H1 (cell line): ENCODE results near the gene SHROOM4. TPM values are rescaled to one million over a fixed set of nuclear protein-coding genes. Genes with fewer than 3 reads are reported as not detected.

Experiments
- CTCF ChIA-PET: fragments of 300-600 bp; sonication (Branson Sonifier 250); formaldehyde crosslinking; loops from one replicate; lab custom pipeline; 2021; ENCODE audit not compliant: partially characterized antibody; lab: Charles Lee
- POLR2A ChIA-PET: fragments of 300-600 bp; sonication (Branson Sonifier 250); formaldehyde crosslinking; loops from one replicate; lab custom pipeline; 2021; ENCODE audit warnings: inconsistent platforms; ENCODE audit not compliant: partially characterized antibody; lab: Charles Lee
- DNase-seq, 2 experiments: peaks; one replicate each; pipeline versions ENCODE4 v3.0.0 to v3.0.0-alpha.2; 2010 to 2022; ENCODE audit warnings: low spot score in 2 of 2, low read depth in 1 of 2, mixed read lengths in 1 of 2
- FAIRE-seq: peaks from 2 replicates; lab custom pipeline; 2011; peaks lifted over from hg19 to GRCh38; lab: Jason Lieb, UNC
- H2AFZ ChIP-seq: 2 replicates; pipeline ENCODE4 v1.8.1; 2012; ENCODE audit warnings: low read length, inconsistent platforms
- H2AK5ac ChIP-seq: 2 replicates; pipeline ENCODE4 v1.6.1; 2013; ENCODE audit warnings: low read depth, low read length
- H2BK120ac ChIP-seq: replicated peaks from 2 replicates; pipeline ENCODE3; 2013; ENCODE audit warnings: low read depth, low read length, inconsistent platforms
- H2BK12ac ChIP-seq: 2 replicates; pipeline ENCODE4 v1.6.1; 2013; ENCODE audit warnings: low read depth, low read length
- H2BK15ac ChIP-seq: 2 replicates; pipeline ENCODE4 v1.6.1; 2013; ENCODE audit warnings: low read length
- H2BK20ac ChIP-seq: 2 replicates; pipeline ENCODE4 v1.6.1; 2013; ENCODE audit warnings: low read length
- H2BK5ac ChIP-seq: 2 replicates; pipeline ENCODE4 v1.6.1; 2013; ENCODE audit warnings: low read depth, low read length
- H3K14ac ChIP-seq: 2 replicates; pipeline ENCODE4 v1.6.1; 2013; ENCODE audit warnings: inconsistent platforms; ENCODE audit not compliant: insufficient read length
- H3K18ac ChIP-seq: 2 replicates; pipeline ENCODE4 v1.6.1; 2013; ENCODE audit warnings: low read length; ENCODE audit errors: extremely low read depth
- H3K23ac ChIP-seq: 2 replicates; pipeline ENCODE4 v1.6.1; 2013; ENCODE audit warnings: inconsistent platforms; ENCODE audit not compliant: insufficient read length
- H3K23me2 ChIP-seq: 2 replicates; pipeline ENCODE4 v1.6.1; 2013; ENCODE audit warnings: low read depth, low read length
- H3K27ac ChIP-seq: 2 replicates; pipeline ENCODE4 v1.6.1; 2011; ENCODE audit warnings: low read depth, low read length, inconsistent platforms
- H3K27me3 ChIP-seq, 4 experiments: replicated peaks in 1 of 4; 1 replicate in 1 of 4; 2 replicates in 3 of 4; pipeline versions ENCODE4 v1.6.1 to v1.8.1; 2011 to 2013; ENCODE audit warnings: low read length in 3 of 4, mild to moderate bottlenecking in 3 of 4, inconsistent platforms in 2 of 4, mixed read lengths in 2 of 4, moderate library complexity in 1 of 4; ENCODE audit not compliant: control insufficient read depth in 3 of 4, insufficient read depth in 3 of 4; ENCODE audit errors: extremely low read depth in 1 of 4
- H3K36me3 ChIP-seq, 4 experiments: 2 replicates each; pipeline versions ENCODE4 v1.6.1 to v1.8.1; 2011 to 2013; ENCODE audit warnings: mild to moderate bottlenecking in 4 of 4, low read length in 3 of 4, moderate library complexity in 2 of 4, control low read depth in 1 of 4, inconsistent platforms in 1 of 4; ENCODE audit not compliant: insufficient read depth in 4 of 4, control insufficient read depth in 2 of 4
- H3K4ac ChIP-seq: replicated peaks from 2 replicates; pipeline ENCODE3; 2013; ENCODE audit warnings: low read length, low read depth, mixed read lengths, inconsistent platforms; ENCODE audit not compliant: insufficient read length
- H3K4me1 ChIP-seq, 4 experiments: replicated peaks in 1 of 4; 1 replicate in 1 of 4; 2 replicates in 3 of 4; pipeline versions ENCODE4 v1.6.1 to v1.8.1; 2011 to 2013; ENCODE audit warnings: low read length in 3 of 4, inconsistent platforms in 2 of 4, mixed read lengths in 1 of 4; ENCODE audit not compliant: insufficient read depth in 4 of 4, control insufficient read depth in 3 of 4
- H3K4me2 ChIP-seq, 2 experiments: 2 replicates each; pipeline versions ENCODE4 v1.6.1 to v1.8.1; 2011 to 2013; ENCODE audit warnings: low read depth in 2 of 2, low read length in 2 of 2, control low read depth in 1 of 2, inconsistent platforms in 1 of 2, mild to moderate bottlenecking in 1 of 2; ENCODE audit not compliant: insufficient read depth in 1 of 2
- H3K4me3 ChIP-seq, 4 experiments: fragments of 200-600, 300-600 bp in 1 of 4; sonication (generic), shearing (Covaris generic), sonication (Bioruptor Twin) in 1 of 4; 2 replicates each; pipeline versions ENCODE4 v1.5.1 to v1.8.1; 2011 to 2016; ENCODE audit warnings: low read length in 4 of 4, low read depth in 3 of 4, control low read depth in 2 of 4, inconsistent platforms in 2 of 4, mild to moderate bottlenecking in 2 of 4, mixed read lengths in 1 of 4, moderate library complexity in 1 of 4; ENCODE audit not compliant: insufficient read depth in 2 of 4; ENCODE audit errors: extremely low read depth in 1 of 4
- H3K56ac ChIP-seq: replicated peaks from 2 replicates; pipeline ENCODE3; 2013; ENCODE audit warnings: low read depth, mild to moderate bottlenecking, mixed read lengths, low read length, inconsistent platforms; ENCODE audit not compliant: insufficient read length
- H3K79me1 ChIP-seq: 2 replicates; pipeline ENCODE4 v1.6.1; 2013; ENCODE audit warnings: low read depth, low read length, control low read depth
- H3K79me2 ChIP-seq, 2 experiments: 2 replicates each; pipeline versions ENCODE4 v1.6.1 to v1.8.1; 2012 to 2013; ENCODE audit warnings: low read length in 2 of 2, mild to moderate bottlenecking in 2 of 2, inconsistent platforms in 1 of 2; ENCODE audit not compliant: insufficient read depth in 2 of 2, control insufficient read depth in 1 of 2
- H3K9ac ChIP-seq, 4 experiments: replicated peaks in 1 of 4; 1 replicate in 1 of 4; 2 replicates in 3 of 4; pipeline versions ENCODE4 v1.6.1 to v1.8.1; 2011 to 2013; ENCODE audit warnings: low read depth in 3 of 4, low read length in 3 of 4, control low read depth in 2 of 4, mild to moderate bottlenecking in 2 of 4, moderate library complexity in 2 of 4, inconsistent platforms in 1 of 4; ENCODE audit errors: extremely low read depth in 1 of 4
- H3K9me3 ChIP-seq, 2 experiments: 2 replicates each; pipeline versions ENCODE4 v1.6.1 to v1.8.1; 2012 to 2013; ENCODE audit warnings: mild to moderate bottlenecking in 2 of 2, moderate library complexity in 2 of 2, control low read depth in 1 of 2, inconsistent platforms in 1 of 2, low read depth in 1 of 2, low read length in 1 of 2, mixed read lengths in 1 of 2; ENCODE audit not compliant: insufficient read depth in 2 of 2
- H4K20me1 ChIP-seq, 2 experiments: replicated peaks in 1 of 2; 2 replicates each; pipeline versions ENCODE3 to v1.8.1; 2011 to 2013; ENCODE audit warnings: inconsistent platforms in 2 of 2, low read length in 2 of 2, mild to moderate bottlenecking in 1 of 2; ENCODE audit not compliant: insufficient read depth in 2 of 2, control insufficient read depth in 1 of 2
- H4K5ac ChIP-seq: 2 replicates; pipeline ENCODE4 v1.6.1; 2013; ENCODE audit warnings: low read length, low read depth, mixed read lengths, inconsistent platforms; ENCODE audit not compliant: insufficient read length
- H4K8ac ChIP-seq: 2 replicates; pipeline ENCODE4 v1.8.0; 2013; ENCODE audit warnings: mild to moderate bottlenecking, moderate library complexity, low read length, inconsistent platforms; ENCODE audit not compliant: insufficient read depth; ENCODE audit errors: extremely low read depth
- H4K91ac ChIP-seq: replicated peaks from 2 replicates; pipeline ENCODE3; 2013; ENCODE audit warnings: low read length, mixed read lengths, inconsistent platforms; ENCODE audit not compliant: insufficient read length
- BACH1 ChIP-seq: IDR thresholded peaks from 2 replicates; pipeline ENCODE4 v1.6.1; 2012; ENCODE audit warnings: low read length, improper control_type of control experiment
- CHD2 ChIP-seq: IDR thresholded peaks from 2 replicates; pipeline ENCODE4 v1.6.1; 2012; ENCODE audit warnings: low read length, improper control_type of control experiment
- TAF1 ChIP-seq: IDR thresholded peaks from 2 replicates; pipeline ENCODE4 v1.6.1; 2011; ENCODE audit warnings: mild to moderate bottlenecking, low read depth, low read length
- WGBS, 2 experiments: shearing (Covaris generic) in 1 of 2; methylation state at CpG; one replicate each; pipeline versions ENCODE4 v1.1.6 to v1.1.7; 2013 to 2015; ENCODE audit warnings: low lambda C conversion rate in 2 of 2, mixed read lengths in 2 of 2, inconsistent platforms in 1 of 2, low coverage in 1 of 2, missing lambda C conversion rate in 1 of 2; ENCODE audit not compliant: insufficient replicate concordance in 2 of 2, insufficient coverage in 1 of 2, insufficient read length in 1 of 2; ENCODE audit errors: extremely low coverage in 1 of 2, missing lambda C conversion rate in 1 of 2; 5-methylcytosine and 5-hydroxymethylcytosine counted together
- long read RNA-seq, 2 experiments: library from RNA in 1 of 2; library from capped mRNA in 1 of 2; stranded (forward); transcript quantifications; one replicate each; pipeline ENCODE4 v2.0.0, GENCODE V29; 2021; ENCODE audit warnings: inconsistent platforms in 1 of 2
- polyA minus RNA-seq, 3 experiments: library from RNA; depleted of rRNA, polyadenylated mRNA; stranded (reverse); fragments of >200 nt; gene quantifications; 1 replicate in 2 of 3; 2 replicates in 1 of 3; pipeline ENCODE4 v1.2.3, GENCODE V29; 2011
- polyA plus RNA-seq, 7 experiments: library from polyadenylated mRNA; depleted of rRNA in 3 of 7; stranded (reverse) in 5 of 7; unstranded in 2 of 7; fragments of >200 nt in 5 of 7; fragments of 200-250 nt in 2 of 7; gene quantifications; 1 replicate in 5 of 7; 2 replicates in 1 of 7; 4 replicates in 1 of 7; pipeline versions ENCODE4 v1.2.1 to v1.2.3, GENCODE V29; 2011 to 2013; ENCODE audit warnings: missing spikeins in 2 of 7, mixed read lengths in 2 of 7
- total RNA-seq: library from RNA; stranded (reverse); fragmentation: NEBNext Ultra II Directional; extraction: Animal tissue kit (Norgen Biotek cat#: 25700); gene quantifications from 2 replicates; pipeline ENCODE4 v1.2.1, GENCODE V29; 2021

SHROOM4 gene, protein sequence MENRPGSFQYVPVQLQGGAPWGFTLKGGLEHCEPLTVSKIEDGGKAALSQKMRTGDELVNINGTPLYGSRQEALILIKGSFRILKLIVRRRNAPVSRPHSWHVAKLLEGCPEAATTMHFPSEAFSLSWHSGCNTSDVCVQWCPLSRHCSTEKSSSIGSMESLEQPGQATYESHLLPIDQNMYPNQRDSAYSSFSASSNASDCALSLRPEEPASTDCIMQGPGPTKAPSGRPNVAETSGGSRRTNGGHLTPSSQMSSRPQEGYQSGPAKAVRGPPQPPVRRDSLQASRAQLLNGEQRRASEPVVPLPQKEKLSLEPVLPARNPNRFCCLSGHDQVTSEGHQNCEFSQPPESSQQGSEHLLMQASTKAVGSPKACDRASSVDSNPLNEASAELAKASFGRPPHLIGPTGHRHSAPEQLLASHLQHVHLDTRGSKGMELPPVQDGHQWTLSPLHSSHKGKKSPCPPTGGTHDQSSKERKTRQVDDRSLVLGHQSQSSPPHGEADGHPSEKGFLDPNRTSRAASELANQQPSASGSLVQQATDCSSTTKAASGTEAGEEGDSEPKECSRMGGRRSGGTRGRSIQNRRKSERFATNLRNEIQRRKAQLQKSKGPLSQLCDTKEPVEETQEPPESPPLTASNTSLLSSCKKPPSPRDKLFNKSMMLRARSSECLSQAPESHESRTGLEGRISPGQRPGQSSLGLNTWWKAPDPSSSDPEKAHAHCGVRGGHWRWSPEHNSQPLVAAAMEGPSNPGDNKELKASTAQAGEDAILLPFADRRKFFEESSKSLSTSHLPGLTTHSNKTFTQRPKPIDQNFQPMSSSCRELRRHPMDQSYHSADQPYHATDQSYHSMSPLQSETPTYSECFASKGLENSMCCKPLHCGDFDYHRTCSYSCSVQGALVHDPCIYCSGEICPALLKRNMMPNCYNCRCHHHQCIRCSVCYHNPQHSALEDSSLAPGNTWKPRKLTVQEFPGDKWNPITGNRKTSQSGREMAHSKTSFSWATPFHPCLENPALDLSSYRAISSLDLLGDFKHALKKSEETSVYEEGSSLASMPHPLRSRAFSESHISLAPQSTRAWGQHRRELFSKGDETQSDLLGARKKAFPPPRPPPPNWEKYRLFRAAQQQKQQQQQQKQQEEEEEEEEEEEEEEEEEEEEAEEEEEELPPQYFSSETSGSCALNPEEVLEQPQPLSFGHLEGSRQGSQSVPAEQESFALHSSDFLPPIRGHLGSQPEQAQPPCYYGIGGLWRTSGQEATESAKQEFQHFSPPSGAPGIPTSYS (N-terminal part only)
- total RNA-seq (5.6 and 5.9 TPM in 2 replicates), polyA plus RNA-seq (2011; rRNA removed) (1.6 and 1.7 TPM in 2 replicates), polyA minus RNA-seq (2011; rRNA and poly(A)+ RNA removed) (8.2 and 8.3 TPM in 2 replicates)
- polyA plus RNA-seq (2011; cell fraction: cytosol; rRNA removed) = 2.6 TPM
- 3.9 TPM for polyA plus RNA-seq (2011; cell fraction: nucleus; rRNA removed)
- 1.2 to 3.7 TPM (median 1.8 TPM) in 4 replicates for polyA plus RNA-seq (2012, experiment 1 of 2)
- 0.51 TPM for polyA plus RNA-seq (2012, experiment 2 of 2)
- polyA plus RNA-seq (2013, experiment 1 of 2) = 3.7 TPM
- polyA plus RNA-seq (2013, experiment 2 of 2) = 3.6 TPM
- polyA minus RNA-seq (2011; cell fraction: cytosol; rRNA and poly(A)+ RNA removed) = 4.6 TPM
- 7.9 TPM for polyA minus RNA-seq (2011; cell fraction: nucleus; rRNA and poly(A)+ RNA removed)
- long read RNA-seq, experiment 1, partial matches to known transcripts = 0 of 4 reads
- long read RNA-seq, experiment 1, other reads (novel, unspliced or antisense) = 4 of 4 reads
- long read RNA-seq, experiment 2, partial matches to known transcripts = 0 of 1 reads
- long read RNA-seq, experiment 2, other reads (novel, unspliced or antisense) = 1 of 1 reads

DNA sequence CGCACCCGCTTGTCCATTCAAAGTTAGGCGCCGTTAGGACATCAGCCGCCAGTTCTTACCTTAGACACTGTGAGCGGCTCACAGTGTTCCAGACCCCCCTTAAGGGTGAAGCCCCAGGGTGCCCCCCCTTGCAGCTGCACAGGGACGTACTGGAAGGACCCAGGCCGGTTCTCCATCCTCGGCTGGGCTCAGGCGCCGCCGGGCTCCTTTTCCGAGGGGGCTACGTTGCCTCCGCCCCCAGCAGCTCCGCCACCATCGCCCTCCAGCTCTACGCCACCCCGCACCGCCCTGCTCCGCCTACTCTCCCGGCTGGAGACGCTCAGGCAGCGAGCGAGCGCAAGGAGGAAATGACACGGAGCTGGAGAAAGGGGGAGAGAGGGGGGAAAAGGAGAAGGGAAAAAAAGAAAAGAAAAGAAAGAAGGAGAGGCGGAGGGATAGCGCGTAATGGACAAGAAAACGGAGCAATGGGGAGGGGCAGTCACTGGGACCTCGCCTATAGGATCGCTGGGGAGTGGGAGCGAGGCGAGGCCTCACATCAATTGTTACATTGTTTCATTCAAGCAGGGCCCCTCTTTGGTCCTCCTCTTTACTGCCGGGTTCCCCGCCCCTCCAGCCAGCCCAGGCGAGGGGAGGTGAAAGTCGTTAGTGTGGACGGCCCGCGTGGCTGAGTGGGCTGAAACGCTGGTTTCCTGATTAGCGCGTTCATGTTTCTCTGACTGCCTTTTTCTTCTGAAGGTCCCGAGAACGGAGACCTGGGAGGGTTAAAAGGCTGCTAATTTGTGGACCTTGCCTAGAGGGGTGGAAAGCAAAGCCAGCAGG lies at the start of gene SHROOM4:
Gene SHROOM4, minus strand, starts transcription at position 352 of the 819 bp plus-strand sequence. Its CDS starts 176 bp downstream, at position 176.
- Histone ChIP-seq H3K27me3 (peaks cover 0 to 4% (median 0%) of the 10 kb centered on the region in 4 experiments; a peak in 1 of 7 replicates), H4K20me1 (no peaks in the 10 kb centered on the region), H4K8ac (peak within 1 kb of the TSS; percentile 51), H4K91ac (peak within 1 kb of the TSS; percentile 56), H3K23me2 (peaks cover 5% of the 10 kb centered on the region; the same call in 1 of the 2 replicates), H3K79me1 (no peaks in the 10 kb centered on the region), H3K4me2 (peak within 1 kb of the TSS; percentile 80 to 91), H2BK5ac (no peak within 1 kb of the TSS), H3K36me3 (no peaks in the 10 kb centered on the region), H4K5ac (peak within 1 kb of the TSS; percentile 22), H3K79me2 (no peaks in the 10 kb centered on the region), H3K4me1 (no peaks in the 10 kb centered on the region), H3K56ac (peak within 1 kb of the TSS; percentile 47), H2AK5ac (no peak within 1 kb of the TSS), H3K4ac (no peak within 1 kb of the TSS), H3K18ac (no peak within 1 kb of the TSS; the same call in none of the 2 replicates), H2BK120ac (no peak within 1 kb of the TSS), H3K4me3 (peak within 1 kb of the TSS; percentile 61 to 77 (median 68)), H3K9me3 (no peaks in the 10 kb centered on the region), H2BK15ac (no peak within 1 kb of the TSS), H2AFZ (peak within 1 kb of the TSS; percentile 95), H3K14ac (no peak within 1 kb of the TSS), H2BK20ac (no peak within 1 kb of the TSS), H2BK12ac (no peak within 1 kb of the TSS; the same call in 1 of the 2 replicates), H3K9ac (peak within 1 kb of the TSS in 3 of 4 experiments; percentile 14 to 54 (median 30); a peak in 5 of 7 replicates), H3K27ac (no peak within 1 kb of the TSS), H3K23ac (no peak within 1 kb of the TSS)
- ChIA-PET CTCF (interaction anchor here (1.4 kb wide), 1 partner anchor 90 kb away, joined by 3 read pairs; no protein-coding TSS in a partner anchor), POLR2A (interaction anchor here (0.6 to 0.8 kb wide), 2 partner anchors 14 to 762 kb away, joined by 3 to 4 read pairs; no protein-coding TSS in a partner anchor)
- DNase-seq = peak; percentile 50 to 66
- peak; percentile 55 for FAIRE-seq
- WGBS, 2 experiments = 5% methylated on average over 10 of the region's 47 CpGs; no CpG with 5 or more reads in 1 of the 2 experiments
- TF ChIP-seq TAF1 (0 out of 2 replicates have a peak, but pooled peaks have one; percentile 36), CHD2 (no peak), BACH1 (no peak)
